ENCODE results near the gene PFKP. TPM values are rescaled to one million over a fixed set of nuclear protein-coding genes. Genes with fewer than 3 reads are reported as not detected.
"Not testable (repeated sequence)": the region's sequence is repeated elsewhere in the genome, so short reads cannot be mapped to it uniquely, and the experiment has no call there.

Gene PFKP
- polyA plus RNA-seq, 4 donors = 25.3 to 34.2 (median 30.0) TPM

- no peak for DNase-seq (ENCODE audit: low read depth in 4 of 4, low spot score in 3 of 4)
Measured at GRCh38 chr10:3046210-3046779, 21.1 kb upstream of the PFKP start.

- DNase-seq (ENCODE audit: low read depth in 4 of 4, low spot score in 3 of 4) = no peak
Measured at GRCh38 chr10:3046981-3047547, 20.3 kb upstream of the PFKP start.

GRCh38 chr10:3047596-3047995 is 19.8 kb upstream of the PFKP start:
- DNase-seq (ENCODE audit: low read depth in 4 of 4, low spot score in 3 of 4) = no peak

- no peak for DNase-seq (ENCODE audit: low read depth in 4 of 4, low spot score in 3 of 4)
Measured at GRCh38 chr10:3048119-3049019, 19.0 kb upstream of the PFKP start.

- no peak for DNase-seq (ENCODE audit: low read depth in 4 of 4, low spot score in 3 of 4)
Measured at GRCh38 chr10:3051692-3052091, 15.7 kb upstream of the PFKP start.

GRCh38 chr10:3053155-3053554 is 14.2 kb upstream of the PFKP start:
- no peak for DNase-seq (ENCODE audit: low read depth in 4 of 4, low spot score in 3 of 4)

- no peak for DNase-seq (ENCODE audit: low read depth in 4 of 4, low spot score in 3 of 4)
Measured at GRCh38 chr10:3054183-3054850, 13.0 kb upstream of the PFKP start.

GRCh38 chr10:3054851-3055199 is 12.5 kb upstream of the PFKP start:
- no peak for DNase-seq (ENCODE audit: low read depth in 4 of 4, low spot score in 3 of 4)

- no peak for DNase-seq (ENCODE audit: low read depth in 4 of 4, low spot score in 3 of 4)
Measured at GRCh38 chr10:3056280-3057037, 10.9 kb upstream of the PFKP start.

- no peak for DNase-seq (ENCODE audit: low read depth in 4 of 4, low spot score in 3 of 4)
Measured at GRCh38 chr10:3057946-3058345, 9.4 kb upstream of the PFKP start.

- DNase-seq (ENCODE audit: low read depth in 4 of 4, low spot score in 3 of 4) = no peak
Measured at GRCh38 chr10:3059974-3060373, 7.4 kb upstream of the PFKP start.

- DNase-seq (ENCODE audit: low read depth in 4 of 4, low spot score in 3 of 4) = no peak
Measured at GRCh38 chr10:3060481-3060889, 6.9 kb upstream of the PFKP start.

- DNase-seq (ENCODE audit: low read depth in 4 of 4, low spot score in 3 of 4) = not testable (repeated sequence)
Measured at GRCh38 chr10:3061323-3061898, 5.9 kb upstream of the PFKP start.

- DNase-seq (ENCODE audit: low read depth in 4 of 4, low spot score in 3 of 4) = no peak
Measured at GRCh38 chr10:3062502-3063186, 4.7 kb upstream of the PFKP start.

- DNase-seq (ENCODE audit: low read depth in 4 of 4, low spot score in 3 of 4) = no peak
Measured at GRCh38 chr10:3064423-3064822, 2.9 kb upstream of the PFKP start.

GRCh38 chr10:3065622-3066021 is 1.7 kb upstream of the PFKP start:
- DNase-seq (ENCODE audit: low read depth in 4 of 4, low spot score in 3 of 4) = no peak

GRCh38 chr10:3066317-3067117 is 831 bp upstream of the PFKP start:
- no peak for DNase-seq (ENCODE audit: low read depth in 4 of 4, low spot score in 3 of 4)

- DNase-seq (ENCODE audit: low read depth in 4 of 4, low spot score in 3 of 4) = no peak
Measured at GRCh38 chr10:3067859-3068179, 471 bp downstream of the PFKP start.
